GM23338 (cell line): Measurements from ENCODE around the gene AK9. TPM values are rescaled to one million over a fixed set of nuclear protein-coding genes. Genes with fewer than 3 reads are reported as not detected.

Experiments used
- ATAC-seq: fragments of 200-7000 bp; cut with Tn5 transposase; 3 replicates; pipeline ENCODE4 v1.9.1; 2020
- DNase-seq: peaks from one replicate; pipeline ENCODE4 v3.0.0-alpha.2; 2015; ENCODE audit warnings: low spot score
- H2AFZ ChIP-seq: fragments of 200-600 bp; sonication (generic); 2 replicates; pipeline ENCODE4 v1.8.0; 2016; ENCODE audit warnings: antibody characterized with exemption, mild to moderate bottlenecking, moderate library complexity
- H3F3A ChIP-seq: fragments of 200-600 bp; sonication (generic); replicated peaks from 2 replicates; pipeline ENCODE4 v1.8.0; 2017; ENCODE audit warnings: antibody characterized with exemption, mixed run types, low read depth
- H3K27ac ChIP-seq: fragments of 200-600 bp; sonication (generic); 2 replicates; pipeline ENCODE4 v1.6.1; 2016; ENCODE audit warnings: low read depth
- H3K27me3 ChIP-seq: fragments of 200-600 bp; sonication (generic); 2 replicates; pipeline ENCODE4 v1.8.0; 2016; ENCODE audit warnings: mild to moderate bottlenecking, mixed run types, moderate library complexity; ENCODE audit not compliant: insufficient read depth
- H3K36me3 ChIP-seq: fragments of 200-600 bp; sonication (generic); 2 replicates; pipeline ENCODE4 v1.8.0; 2016; ENCODE audit warnings: mild to moderate bottlenecking; ENCODE audit not compliant: insufficient read depth
- H3K4me1 ChIP-seq: fragments of 200-600 bp; sonication (generic); 2 replicates; pipeline ENCODE4 v1.8.0; 2016; ENCODE audit warnings: mild to moderate bottlenecking, moderate library complexity; ENCODE audit not compliant: insufficient read depth
- H3K4me2 ChIP-seq: fragments of 200-600 bp; sonication (generic); 2 replicates; pipeline ENCODE4 v1.7.1; 2017; ENCODE audit warnings: mixed run types
- H3K4me3 ChIP-seq: fragments of 200-600 bp; sonication (generic); 2 replicates; pipeline ENCODE4 v1.6.1; 2016; ENCODE audit warnings: mixed run types
- H3K79me2 ChIP-seq: fragments of 200-600 bp; sonication (generic); replicated peaks from 2 replicates; pipeline ENCODE4 v1.8.0; 2017; ENCODE audit warnings: mild to moderate bottlenecking; ENCODE audit not compliant: insufficient read depth
- H3K9me2 ChIP-seq: fragments of 200-600 bp; sonication (generic); 2 replicates; pipeline ENCODE4 v1.8.0; 2017; ENCODE audit not compliant: insufficient read depth
- H4K20me1 ChIP-seq: fragments of 200-600 bp; sonication (generic); replicated peaks from 2 replicates; pipeline ENCODE4 v1.8.0; 2017; ENCODE audit warnings: mild to moderate bottlenecking; ENCODE audit not compliant: insufficient read depth
- H3K27ac Mint-ChIP-seq: 2 replicates; pipeline ENCODE4 v1.8.0; 2020; ENCODE audit warnings: inconsistent platforms, mild to moderate bottlenecking, moderate library complexity, mixed read lengths
- H3K27me3 Mint-ChIP-seq: 3 replicates; pipeline ENCODE4 v1.8.0; 2022; ENCODE audit warnings: low read depth, mild to moderate bottlenecking, moderate library complexity, mixed read lengths, inconsistent platforms; ENCODE audit not compliant: insufficient read depth, poor library complexity
- H3K36me3 Mint-ChIP-seq: 3 replicates; pipeline ENCODE4 v1.8.0; 2021; ENCODE audit warnings: low read depth, mild to moderate bottlenecking, inconsistent platforms, moderate library complexity, mixed read lengths
- H3K4me1 Mint-ChIP-seq: 3 replicates; pipeline ENCODE4 v1.8.0; 2020; ENCODE audit warnings: mild to moderate bottlenecking, inconsistent platforms, mixed read lengths
- H3K4me3 Mint-ChIP-seq: 3 replicates; pipeline ENCODE4 v1.8.0; 2021; ENCODE audit warnings: moderate library complexity, mild to moderate bottlenecking, inconsistent platforms, mixed read lengths
- H3K9me3 Mint-ChIP-seq: 3 replicates; pipeline ENCODE4 v1.8.0; 2020; ENCODE audit warnings: moderate library complexity, mild to moderate bottlenecking, inconsistent platforms, mixed read lengths
- EZH2phosphoT487 ChIP-seq: fragments of 200-600 bp; sonication (generic); IDR thresholded peaks from one replicate; pipeline ENCODE4 v1.8.1; 2018; ENCODE audit warnings: antibody characterized with exemption; ENCODE audit not compliant: unreplicated experiment
- polyA plus RNA-seq: library from polyadenylated mRNA; unstranded; fragments of >200 nt; fragmentation: Nextera tagmentation; extraction: Ambion mirVana; gene quantifications from 2 replicates; pipeline ENCODE4 v1.2.1, GENCODE V29; 2016
- total RNA-seq: library from RNA; depleted of rRNA; stranded (reverse); fragments of >200 nt; shearing (Covaris generic); gene quantifications from 2 replicates; pipeline ENCODE4 v1.2.3, GENCODE V29; 2014
- TF ChIP-seq, protein P1 (sequence below): fragments of 250-450 bp; sonication (Bioruptor Pico); IDR thresholded peaks from 2 replicates; pipeline ENCODE4 v1.5.0; 2020; ENCODE audit warnings: mild to moderate bottlenecking, moderate library complexity
- TF ChIP-seq, protein P2 (sequence below), 2 experiments: fragments of 200-600 bp in 1 of 2; sonication (generic) in 1 of 2; conservative IDR thresholded peaks; 2 replicates each; pipeline versions ENCODE4 v1.5.1 to v1.6.1; 2016 to 2017; ENCODE audit warnings: antibody characterized with exemption in 2 of 2, low read depth in 2 of 2, mild to moderate bottlenecking in 2 of 2, moderate library complexity in 1 of 2

Gene AK9
- total and polyA plus RNA-seq, 2 experiments from 2014 or later, result 2.0 to 6.4 TPM

DNA sequence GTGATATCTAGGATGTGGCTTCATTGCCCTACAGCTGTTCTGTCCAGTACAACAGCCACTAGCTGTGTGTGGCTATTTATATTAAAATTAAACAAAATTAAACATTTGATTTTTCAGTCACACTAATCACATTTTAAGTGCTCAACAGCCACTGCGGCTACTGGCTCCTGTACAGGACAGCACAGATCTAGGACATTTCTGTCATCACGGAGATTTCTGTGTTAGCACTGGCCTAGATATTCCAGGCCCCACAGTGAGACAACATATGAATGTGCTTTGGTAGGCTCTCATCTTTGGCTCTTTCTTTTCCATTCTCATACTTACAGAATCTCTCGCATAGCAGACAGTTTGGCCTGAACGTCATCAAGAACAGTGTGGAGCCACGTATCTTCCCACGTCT, 159.6 kb downstream of the AK9 start (continued):
- TF ChIP-seq, protein P1, sequence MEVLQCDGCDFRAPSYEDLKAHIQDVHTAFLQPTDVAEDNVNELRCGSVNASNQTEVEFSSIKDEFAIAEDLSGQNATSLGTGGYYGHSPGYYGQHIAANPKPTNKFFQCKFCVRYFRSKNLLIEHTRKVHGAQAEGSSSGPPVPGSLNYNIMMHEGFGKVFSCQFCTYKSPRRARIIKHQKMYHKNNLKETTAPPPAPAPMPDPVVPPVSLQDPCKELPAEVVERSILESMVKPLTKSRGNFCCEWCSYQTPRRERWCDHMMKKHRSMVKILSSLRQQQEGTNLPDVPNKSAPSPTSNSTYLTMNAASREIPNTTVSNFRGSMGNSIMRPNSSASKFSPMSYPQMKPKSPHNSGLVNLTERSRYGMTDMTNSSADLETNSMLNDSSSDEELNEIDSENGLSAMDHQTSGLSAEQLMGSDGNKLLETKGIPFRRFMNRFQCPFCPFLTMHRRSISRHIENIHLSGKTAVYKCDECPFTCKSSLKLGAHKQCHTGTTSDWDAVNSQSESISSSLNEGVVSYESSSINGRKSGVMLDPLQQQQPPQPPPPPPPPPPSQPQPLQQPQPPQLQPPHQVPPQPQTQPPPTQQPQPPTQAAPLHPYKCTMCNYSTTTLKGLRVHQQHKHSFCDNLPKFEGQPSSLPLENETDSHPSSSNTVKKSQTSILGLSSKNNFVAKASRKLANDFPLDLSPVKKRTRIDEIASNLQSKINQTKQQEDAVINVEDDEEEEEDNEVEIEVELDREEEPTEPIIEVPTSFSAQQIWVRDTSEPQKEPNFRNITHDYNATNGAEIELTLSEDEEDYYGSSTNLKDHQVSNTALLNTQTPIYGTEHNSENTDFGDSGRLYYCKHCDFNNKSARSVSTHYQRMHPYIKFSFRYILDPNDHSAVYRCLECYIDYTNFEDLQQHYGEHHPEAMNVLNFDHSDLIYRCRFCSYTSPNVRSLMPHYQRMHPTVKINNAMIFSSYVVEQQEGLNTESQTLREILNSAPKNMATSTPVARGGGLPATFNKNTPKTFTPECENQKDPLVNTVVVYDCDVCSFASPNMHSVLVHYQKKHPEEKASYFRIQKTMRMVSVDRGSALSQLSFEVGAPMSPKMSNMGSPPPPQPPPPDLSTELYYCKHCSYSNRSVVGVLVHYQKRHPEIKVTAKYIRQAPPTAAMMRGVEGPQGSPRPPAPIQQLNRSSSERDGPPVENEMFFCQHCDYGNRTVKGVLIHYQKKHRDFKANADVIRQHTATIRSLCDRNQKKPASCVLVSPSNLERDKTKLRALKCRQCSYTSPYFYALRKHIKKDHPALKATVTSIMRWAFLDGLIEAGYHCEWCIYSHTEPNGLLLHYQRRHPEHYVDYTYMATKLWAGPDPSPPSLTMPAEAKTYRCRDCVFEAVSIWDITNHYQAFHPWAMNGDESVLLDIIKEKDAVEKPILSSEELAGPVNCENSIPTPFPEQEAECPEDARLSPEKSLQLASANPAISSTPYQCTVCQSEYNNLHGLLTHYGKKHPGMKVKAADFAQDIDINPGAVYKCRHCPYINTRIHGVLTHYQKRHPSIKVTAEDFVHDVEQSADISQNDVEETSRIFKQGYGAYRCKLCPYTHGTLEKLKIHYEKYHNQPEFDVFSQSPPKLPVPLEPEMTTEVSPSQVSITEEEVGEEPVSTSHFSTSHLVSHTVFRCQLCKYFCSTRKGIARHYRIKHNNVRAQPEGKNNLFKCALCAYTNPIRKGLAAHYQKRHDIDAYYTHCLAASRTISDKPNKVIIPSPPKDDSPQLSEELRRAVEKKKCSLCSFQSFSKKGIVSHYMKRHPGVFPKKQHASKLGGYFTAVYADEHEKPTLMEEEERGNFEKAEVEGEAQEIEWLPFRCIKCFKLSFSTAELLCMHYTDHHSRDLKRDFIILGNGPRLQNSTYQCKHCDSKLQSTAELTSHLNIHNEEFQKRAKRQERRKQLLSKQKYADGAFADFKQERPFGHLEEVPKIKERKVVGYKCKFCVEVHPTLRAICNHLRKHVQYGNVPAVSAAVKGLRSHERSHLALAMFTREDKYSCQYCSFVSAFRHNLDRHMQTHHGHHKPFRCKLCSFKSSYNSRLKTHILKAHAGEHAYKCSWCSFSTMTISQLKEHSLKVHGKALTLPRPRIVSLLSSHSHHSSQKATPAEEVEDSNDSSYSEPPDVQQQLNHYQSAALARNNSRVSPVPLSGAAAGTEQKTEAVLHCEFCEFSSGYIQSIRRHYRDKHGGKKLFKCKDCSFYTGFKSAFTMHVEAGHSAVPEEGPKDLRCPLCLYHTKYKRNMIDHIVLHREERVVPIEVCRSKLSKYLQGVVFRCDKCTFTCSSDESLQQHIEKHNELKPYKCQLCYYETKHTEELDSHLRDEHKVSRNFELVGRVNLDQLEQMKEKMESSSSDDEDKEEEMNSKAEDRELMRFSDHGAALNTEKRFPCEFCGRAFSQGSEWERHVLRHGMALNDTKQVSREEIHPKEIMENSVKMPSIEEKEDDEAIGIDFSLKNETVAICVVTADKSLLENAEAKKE (CRISPR knock-in tag), result no peak

DNA sequence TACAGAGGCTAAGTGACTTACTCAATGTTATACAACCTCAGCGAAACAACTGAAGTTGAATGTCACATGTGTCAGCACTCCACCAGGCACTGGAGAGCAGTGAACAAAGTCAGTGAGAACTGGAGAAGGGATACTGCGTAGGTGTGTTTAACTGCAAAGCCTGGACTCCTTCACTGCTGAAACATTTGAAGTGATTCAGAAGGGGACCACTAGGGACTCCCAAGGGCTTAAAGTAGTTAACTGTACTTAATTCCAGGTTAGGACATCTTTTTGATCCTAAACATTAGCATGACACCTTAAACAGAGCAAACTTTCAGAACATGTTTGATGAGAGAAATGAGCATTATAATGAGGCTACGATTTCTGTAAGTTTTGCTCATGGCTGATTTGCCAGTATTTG, 163.0 kb downstream of the AK9 start:
- H3K4me1 Mint-ChIP-seq, result peaks cover 3% of the 10 kb centered on the region; the same call in 2 of the 3 replicates
- Histone ChIP-seq H3K4me1 (no peaks in the 10 kb centered on the region), H3K27ac (no peak overlapping the region), H3K4me3 (no peak overlapping the region), H3F3A (no peaks in the 10 kb centered on the region), H3K36me3 (no peaks in the 10 kb centered on the region), H3K79me2 (no peaks in the 10 kb centered on the region), H3K27me3 (no peaks in the 10 kb centered on the region), H3K4me2 (no peak overlapping the region), H2AFZ (no peak overlapping the region), H3K9me2 (no peaks in the 10 kb centered on the region), H4K20me1 (no peaks in the 10 kb centered on the region)
- no peak overlapping the region for H3K27ac Mint-ChIP-seq
- TF ChIP-seq EZH2phosphoT487, result no peak
- TF ChIP-seq, protein P2, sequence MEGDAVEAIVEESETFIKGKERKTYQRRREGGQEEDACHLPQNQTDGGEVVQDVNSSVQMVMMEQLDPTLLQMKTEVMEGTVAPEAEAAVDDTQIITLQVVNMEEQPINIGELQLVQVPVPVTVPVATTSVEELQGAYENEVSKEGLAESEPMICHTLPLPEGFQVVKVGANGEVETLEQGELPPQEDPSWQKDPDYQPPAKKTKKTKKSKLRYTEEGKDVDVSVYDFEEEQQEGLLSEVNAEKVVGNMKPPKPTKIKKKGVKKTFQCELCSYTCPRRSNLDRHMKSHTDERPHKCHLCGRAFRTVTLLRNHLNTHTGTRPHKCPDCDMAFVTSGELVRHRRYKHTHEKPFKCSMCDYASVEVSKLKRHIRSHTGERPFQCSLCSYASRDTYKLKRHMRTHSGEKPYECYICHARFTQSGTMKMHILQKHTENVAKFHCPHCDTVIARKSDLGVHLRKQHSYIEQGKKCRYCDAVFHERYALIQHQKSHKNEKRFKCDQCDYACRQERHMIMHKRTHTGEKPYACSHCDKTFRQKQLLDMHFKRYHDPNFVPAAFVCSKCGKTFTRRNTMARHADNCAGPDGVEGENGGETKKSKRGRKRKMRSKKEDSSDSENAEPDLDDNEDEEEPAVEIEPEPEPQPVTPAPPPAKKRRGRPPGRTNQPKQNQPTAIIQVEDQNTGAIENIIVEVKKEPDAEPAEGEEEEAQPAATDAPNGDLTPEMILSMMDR (conservative IDR thresholded peaks at IDR 0.05; ENCODE audit: low read depth in 2 of 2), result peak; percentile 32 to 55
- TF ChIP-seq, protein P1 (CRISPR knock-in tag), result no peak
- H3K4me3 Mint-ChIP-seq, result no peak overlapping the region
- ATAC-seq (peak; percentile 88), DNase-seq (peak; percentile 66)
- H3K27me3 Mint-ChIP-seq, result peaks cover 5% of the 10 kb centered on the region
- peaks cover 16% of the 10 kb centered on the region for H3K9me3 Mint-ChIP-seq
- H3K36me3 Mint-ChIP-seq, result peaks cover 5% of the 10 kb centered on the region; the same call in 2 of the 3 replicates
